ENCODE results near the gene JPT1. TPM values are rescaled to one million over a fixed set of nuclear protein-coding genes. Genes with fewer than 3 reads are reported as not detected.

JPT1 gene
- total and polyA plus RNA-seq, 2 experiments from 2014 or later = 278 to 903 TPM

- TF ChIP-seq ZNF462 (CRISPR knock-in tag; IDR thresholded peaks at IDR 0.05) = no peak
These were observed 8.8 kb upstream of the JPT1 start (continued) for GRCh38 chr17:75163074-75163473.

- 0 out of 2 replicates have a peak overlapping the region, but pooled peaks have one; percentile 72 for H3K27ac ChIP-seq (ENCODE audit: low read depth)
- H3K9me3 Mint-ChIP-seq = no peaks in the 10 kb centered on the region
These were observed 5.9 kb upstream of the JPT1 start for GRCh38 chr17:75160211-75160610.

More at GRCh38 chr17:75160211-75160610, 5.9 kb upstream of the JPT1 start:
- Mint-ChIP-seq H3K4me1 (peaks cover 12% of the 10 kb centered on the region), H3K4me3 (no peak overlapping the region), H3K36me3 (ENCODE audit: low read depth) (peaks cover 19% of the 10 kb centered on the region; the same call in 2 of the 3 replicates), H3K27ac (no peak overlapping the region), H3K27me3 (ENCODE audit: insufficient read depth, low read depth, poor library complexity) (peaks cover 7% of the 10 kb centered on the region)
- Histone ChIP-seq H3K4me3 (no peak overlapping the region), H3K4me1 (ENCODE audit: insufficient read depth) (peaks cover 7% of the 10 kb centered on the region), H2AFZ (no peak overlapping the region), H3K36me3 (ENCODE audit: insufficient read depth) (no peaks in the 10 kb centered on the region; the same call in 1 of the 2 replicates), H3F3A (replicated peaks; ENCODE audit: low read depth) (peaks cover 29% of the 10 kb centered on the region), H3K27me3 (ENCODE audit: insufficient read depth) (no peaks in the 10 kb centered on the region), H3K4me2 (no peak overlapping the region), H4K20me1 (replicated peaks; ENCODE audit: insufficient read depth) (peaks cover 7% of the 10 kb centered on the region; the same call in 1 of the 2 replicates), H3K79me2 (replicated peaks; ENCODE audit: insufficient read depth) (no peaks in the 10 kb centered on the region), H3K9me2 (ENCODE audit: insufficient read depth) (no peaks in the 10 kb centered on the region)
- DNase-seq (ENCODE audit: low spot score) (no peak), ATAC-seq (no peak)
- TF ChIP-seq NANOG (IDR thresholded peaks at IDR 0.05; ENCODE audit: borderline replicate concordance) (no peak), ZNF114 (CRISPR knock-in tag; IDR thresholded peaks at IDR 0.05) (no peak), ZNF462 (CRISPR knock-in tag; IDR thresholded peaks at IDR 0.05) (no peak)
